GM21390 (cell line): ENCODE data around the gene RALB.

Experiments
- ATAC-seq: cut with Tn5 transposase; IDR thresholded peaks from one replicate; pipeline ENCODE4 v1.9.1; 2021; ENCODE audit not compliant: unreplicated experiment

The RALB gene

DNA sequence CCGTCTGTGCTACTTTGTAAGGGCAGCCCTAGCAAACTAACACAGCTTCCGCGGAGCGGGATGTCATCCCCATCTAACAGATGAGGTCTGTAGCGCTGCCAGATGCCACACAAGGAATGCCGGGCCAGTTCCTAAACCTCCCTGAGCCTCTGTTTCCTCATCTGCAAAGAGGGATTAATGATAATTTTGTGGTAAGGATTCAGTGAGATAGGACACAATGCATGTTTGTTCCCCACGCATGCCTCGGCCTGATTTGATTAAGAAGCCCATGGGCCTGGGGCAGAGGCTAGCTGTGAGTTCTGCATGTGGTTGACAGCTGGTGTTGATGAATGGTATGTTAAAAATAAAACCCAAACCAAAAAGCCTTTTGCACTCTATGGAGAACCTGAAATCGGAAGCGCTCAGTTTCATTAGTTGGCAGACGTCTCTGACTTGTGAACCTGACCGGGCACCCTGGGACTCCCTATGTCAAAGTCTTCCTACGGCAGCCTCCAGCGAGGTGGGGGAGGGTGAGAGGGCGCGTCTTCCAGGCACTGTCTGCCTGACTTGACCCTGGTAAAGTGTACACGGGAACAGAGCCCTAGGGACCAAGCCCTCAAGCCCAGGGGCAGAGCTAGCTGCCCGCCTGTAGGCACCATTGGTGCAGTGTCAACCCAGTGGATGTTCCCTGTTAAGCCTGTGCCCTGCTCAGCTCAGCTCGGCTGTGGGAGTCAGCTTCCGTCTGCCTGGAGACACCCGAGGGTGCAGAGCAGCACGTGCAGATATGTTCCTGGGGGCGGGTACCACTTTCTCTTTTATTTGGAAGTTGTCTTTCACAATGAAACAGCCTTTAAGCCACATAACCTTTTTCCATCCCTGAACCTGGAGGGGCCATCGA lies 78.5 kb downstream of the RALB start:
- ATAC-seq, result no peak

DNA sequence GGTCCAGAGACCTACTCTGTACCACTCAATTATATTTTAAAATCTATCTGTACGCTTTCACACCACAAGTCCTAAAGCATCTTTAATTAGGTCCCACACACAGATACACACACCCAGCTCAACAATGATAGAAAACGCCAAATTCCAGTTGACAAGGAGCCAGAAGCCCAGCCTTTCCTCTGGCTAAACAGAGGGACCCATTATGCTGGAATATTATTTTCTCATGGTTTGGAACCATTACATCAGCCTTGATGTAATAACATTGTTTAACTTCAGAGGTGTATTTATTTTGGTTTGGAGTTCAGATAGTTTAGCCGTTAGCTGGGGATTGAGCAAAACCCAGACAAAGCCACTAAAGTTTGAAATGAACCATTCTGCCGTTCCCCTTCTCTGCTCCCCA lies 79.3 kb downstream of the RALB start:
- ATAC-seq, result no peak

DNA sequence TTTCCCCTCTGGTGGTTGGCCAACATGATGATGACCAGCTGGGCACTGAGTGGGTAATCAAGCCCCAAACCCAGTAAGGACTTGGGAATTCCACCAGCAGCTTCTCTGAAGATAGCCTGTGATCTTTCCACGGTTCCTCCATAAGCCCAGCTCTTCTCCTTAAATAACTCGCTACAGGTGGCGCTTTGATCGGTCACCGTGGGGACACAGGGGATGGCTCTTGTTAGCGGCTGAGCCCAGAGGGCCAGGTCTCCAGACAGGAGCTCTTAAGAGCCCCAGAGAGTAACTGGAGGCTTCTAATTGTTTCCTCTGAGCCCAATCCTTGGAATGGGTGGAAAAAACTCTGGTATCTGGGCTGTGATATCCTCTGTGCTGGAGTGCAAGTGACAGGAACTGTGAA lies 79.7 kb downstream of the RALB start:
- no peak for ATAC-seq

DNA sequence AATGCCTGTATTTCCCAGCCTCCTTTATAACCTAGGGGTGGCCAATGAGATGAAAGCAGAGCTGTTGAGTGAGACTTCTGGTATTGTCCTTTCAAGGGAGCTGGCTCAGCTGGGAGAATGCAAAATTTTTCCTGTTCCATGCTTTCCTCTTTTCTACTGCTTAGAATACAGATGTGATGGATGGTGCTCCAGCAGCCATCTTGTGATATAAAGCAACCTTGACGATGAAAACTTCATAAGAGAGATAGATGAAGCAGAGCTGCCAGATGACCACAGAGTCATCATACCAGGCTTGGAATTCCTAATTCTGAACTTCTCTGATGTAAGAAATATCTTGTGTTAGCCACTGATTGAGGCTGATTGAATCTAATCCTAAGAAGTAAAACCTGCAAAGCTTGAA lies 81.4 kb downstream of the RALB start:
- ATAC-seq, result no peak

DNA sequence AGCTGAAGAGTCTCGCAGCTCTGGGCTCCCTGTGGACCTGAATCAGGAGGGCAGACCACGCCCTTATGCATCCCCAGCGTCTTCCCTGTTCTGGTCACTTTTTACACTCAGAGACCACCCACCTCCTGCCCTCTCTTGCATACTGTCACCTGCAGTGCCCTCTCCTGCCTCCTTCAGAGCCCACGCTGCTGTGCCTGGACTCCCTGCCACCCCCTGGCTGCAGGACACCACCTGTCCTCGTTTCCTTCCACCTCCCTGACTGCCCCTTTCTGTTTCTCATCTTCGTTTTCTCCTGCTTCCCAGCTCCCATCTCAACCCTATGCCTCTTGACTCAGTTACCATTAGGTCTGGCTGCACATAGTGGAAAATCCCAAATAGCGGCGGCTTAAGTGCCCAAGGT lies 84.1 kb downstream of the RALB start:
- no peak for ATAC-seq

DNA sequence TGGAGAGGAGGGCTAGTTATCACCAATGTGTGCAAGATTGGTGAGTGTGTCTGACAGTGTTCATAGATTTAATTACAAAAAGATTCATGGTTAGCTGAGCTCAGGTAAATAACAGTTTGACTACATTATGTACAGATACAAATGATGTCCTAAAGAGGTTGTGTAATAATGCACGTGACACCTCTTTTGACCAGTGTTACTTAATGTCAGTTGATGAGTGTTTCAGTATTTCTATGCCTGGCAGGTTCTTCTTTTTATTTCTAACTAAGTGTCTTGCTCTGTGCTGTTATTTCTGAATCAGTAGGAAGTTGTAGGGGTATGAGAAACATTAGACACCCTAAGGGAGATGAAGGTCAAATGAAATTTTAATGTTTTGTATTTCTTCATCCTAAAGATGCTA lies 85.4 kb downstream of the RALB start:
- no peak for ATAC-seq

DNA sequence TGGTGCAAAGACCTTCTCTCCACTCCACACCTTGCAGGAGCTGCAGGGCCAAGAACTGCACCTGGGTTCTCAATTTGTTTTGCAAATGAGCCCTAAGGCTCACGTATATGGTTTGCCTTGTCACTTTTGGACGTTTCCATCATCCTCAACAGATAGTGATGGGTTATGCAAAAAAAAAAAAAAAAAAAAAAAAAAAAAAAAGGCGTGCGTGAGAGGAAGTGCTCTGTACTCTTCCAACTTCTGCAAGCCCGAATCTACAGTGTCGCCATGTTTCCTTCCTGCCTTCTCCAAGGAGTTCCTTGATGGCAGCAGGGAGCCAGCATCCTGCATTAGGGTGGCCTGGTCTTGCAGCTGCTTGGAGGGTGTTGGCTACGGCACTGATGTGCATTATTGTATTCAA lies 89.3 kb downstream of the RALB start:
- ATAC-seq, result no peak

DNA sequence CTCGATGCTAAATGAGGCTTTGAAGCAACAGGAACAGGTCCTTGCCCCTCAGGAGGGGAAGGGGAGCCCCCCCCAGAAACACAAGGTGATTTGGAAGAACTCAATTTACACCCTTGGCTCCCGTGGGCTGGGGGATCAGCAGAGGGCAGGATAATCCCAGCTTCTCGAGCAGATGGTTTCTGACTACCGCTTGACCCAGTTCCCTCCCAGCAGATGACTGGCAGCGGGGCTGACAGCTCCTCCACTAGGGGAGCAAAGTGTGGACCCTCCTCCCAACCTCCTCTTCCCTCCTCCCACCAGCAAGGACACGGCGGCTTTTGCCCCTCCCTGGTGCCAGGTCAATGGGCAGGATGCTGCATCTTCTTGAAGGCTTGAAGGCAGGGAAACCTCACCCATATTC lies 89.8 kb downstream of the RALB start:
- ATAC-seq, result no peak

DNA sequence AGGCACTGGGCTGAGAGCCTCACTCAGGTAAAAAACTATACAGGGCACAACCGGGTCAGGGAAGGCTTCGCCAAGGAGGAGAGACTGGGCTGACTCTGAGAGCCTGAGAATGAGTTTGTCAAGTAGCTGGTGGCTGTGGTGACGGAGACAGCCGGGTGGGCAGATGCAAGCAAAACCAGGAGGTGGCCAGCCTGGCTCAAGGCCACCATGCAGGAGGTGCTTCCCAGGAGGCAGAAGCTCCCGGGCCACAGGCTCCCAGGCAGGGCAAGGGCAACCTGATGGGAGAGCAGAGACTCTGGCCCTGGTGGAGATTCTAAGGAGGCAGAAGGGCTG lies 90.4 kb downstream of the RALB start:
- ATAC-seq, result no peak

DNA sequence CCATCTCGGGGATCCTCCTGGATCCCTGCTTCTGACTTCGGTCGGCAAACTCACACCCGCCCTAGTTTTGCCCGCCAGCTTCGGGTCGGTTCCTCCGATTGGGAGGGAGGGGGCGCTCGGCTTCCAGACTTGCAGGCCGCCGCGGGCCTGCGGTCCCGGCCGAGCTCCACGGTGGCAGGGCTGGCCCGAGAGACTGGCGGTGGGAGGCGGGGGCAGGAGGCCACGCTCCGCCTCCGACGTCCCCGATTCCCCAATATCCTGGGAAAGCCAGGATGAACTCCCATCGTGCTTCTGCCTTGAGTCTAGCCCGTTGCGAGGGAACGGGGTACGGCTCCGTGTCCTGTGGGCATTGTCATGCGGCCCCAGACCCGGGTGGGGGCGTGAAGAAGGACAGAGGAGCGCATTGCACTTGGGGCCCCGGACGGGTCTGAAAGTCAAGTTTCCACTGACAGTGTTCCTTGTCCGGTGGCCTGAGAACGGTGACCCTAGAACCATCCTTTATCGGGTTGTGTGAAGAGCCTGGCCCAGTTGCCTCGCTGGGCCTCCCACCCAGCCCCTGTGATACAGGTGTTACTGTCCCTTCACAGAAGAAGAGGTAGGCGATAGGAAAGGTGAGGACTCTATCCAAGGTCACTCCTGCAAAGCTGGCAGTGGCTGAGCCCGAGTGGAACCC lies 90.9 kb downstream of the RALB start:
- no peak for ATAC-seq
